HepG2 (cell line): ENCODE data around the gene NPB. TPM values are rescaled to one million over a fixed set of nuclear protein-coding genes. Genes with fewer than 3 reads are reported as not detected.

Source experiments
- DNMT1 ChIP-seq: sonication (generic); formaldehyde crosslinking; IDR thresholded peaks from 2 replicates; pipeline ENCODE4 v1.5.1; 2020; ENCODE audit warnings: mild to moderate bottlenecking, missing genetic modification reagents
- EZH2 ChIP-seq: conservative IDR thresholded peaks from 2 replicates; pipeline ENCODE4 v1.6.1; 2012; ENCODE audit warnings: mild to moderate bottlenecking, low read depth, low read length, moderate library complexity
- FIP1L1 ChIP-seq: fragments of 200-400 bp; formaldehyde crosslinking; IDR thresholded peaks from 2 replicates; pipeline ENCODE4 v1.6.1; 2018; ENCODE audit warnings: low read depth, mild to moderate bottlenecking, low read length, moderate library complexity, borderline replicate concordance; ENCODE audit not compliant: insufficient read depth
- FOXO1 ChIP-seq: sonication (generic); formaldehyde crosslinking; IDR thresholded peaks from 2 replicates; pipeline ENCODE4 v1.4.0; 2020; ENCODE audit warnings: missing genetic modification reagents
- HNRNPUL1 ChIP-seq: fragments of 200-400 bp; formaldehyde crosslinking; IDR thresholded peaks from 2 replicates; pipeline ENCODE4 v1.6.1; 2017; ENCODE audit warnings: low read depth, mild to moderate bottlenecking, low read length, moderate library complexity
- ISL2 ChIP-seq: sonication (generic); formaldehyde crosslinking; IDR thresholded peaks from 2 replicates; pipeline ENCODE4 v1.5.0; 2020; ENCODE audit warnings: missing genetic modification reagents
- MTA3 ChIP-seq: sonication (generic); formaldehyde crosslinking; IDR thresholded peaks from 2 replicates; pipeline ENCODE4 v1.4.0; 2020; ENCODE audit warnings: missing genetic modification reagents
- PHB2 ChIP-seq: fragments of 450-650 bp; IDR thresholded peaks from 2 replicates; pipeline ENCODE4 v1.6.1; 2018; ENCODE audit not compliant: partially characterized antibody
- POLR2A ChIP-seq, 2 experiments: IDR thresholded peaks; 2 replicates each; pipeline ENCODE4 v1.6.1; 2011; ENCODE audit warnings: low read depth in 2 of 2, low read length in 2 of 2, mild to moderate bottlenecking in 1 of 2, moderate library complexity in 1 of 2; ENCODE audit not compliant: insufficient read depth in 1 of 2
- RBAK ChIP-seq: sonication (generic); formaldehyde crosslinking; IDR thresholded peaks from 2 replicates; pipeline ENCODE4 v1.5.1; 2020; ENCODE audit warnings: mild to moderate bottlenecking, missing genetic modification reagents
- RBFOX2 ChIP-seq: fragments of 200-400 bp; formaldehyde crosslinking; IDR thresholded peaks from 2 replicates; pipeline ENCODE4 v1.6.1; 2017; ENCODE audit warnings: low read depth, mild to moderate bottlenecking, low read length
- SATB2 ChIP-seq: sonication (generic); formaldehyde crosslinking; IDR thresholded peaks from 2 replicates; pipeline ENCODE4 v1.5.0; 2020; ENCODE audit warnings: missing genetic modification reagents
- SKI ChIP-seq: fragments of 450-650 bp; IDR thresholded peaks from one replicate; pipeline ENCODE4 v1.6.1; 2018; ENCODE audit warnings: mild to moderate bottlenecking; ENCODE audit not compliant: partially characterized antibody
- SRSF9 ChIP-seq: fragments of 200-400 bp; formaldehyde crosslinking; IDR thresholded peaks from 2 replicates; pipeline ENCODE4 v1.6.1; 2018; ENCODE audit warnings: borderline replicate concordance, mild to moderate bottlenecking, low read depth, low read length; ENCODE audit not compliant: insufficient read depth, poor library complexity, severe bottlenecking
- TMF1 ChIP-seq: sonication (generic); formaldehyde crosslinking; IDR thresholded peaks from 2 replicates; pipeline ENCODE4 v1.8.1; 2022; ENCODE audit warnings: low read depth, missing genetic modification reagents
- ZFP62 ChIP-seq: sonication (generic); formaldehyde crosslinking; IDR thresholded peaks from 2 replicates; pipeline ENCODE4 v1.4.0; 2020; ENCODE audit warnings: missing genetic modification reagents
- ZNF333 ChIP-seq: sonication (generic); formaldehyde crosslinking; IDR thresholded peaks from 2 replicates; pipeline ENCODE4 v1.4.0; 2020; ENCODE audit warnings: mild to moderate bottlenecking, missing genetic modification reagents, borderline replicate concordance
- ZNF562 ChIP-seq: sonication (generic); formaldehyde crosslinking; IDR thresholded peaks from 2 replicates; pipeline ENCODE4 v1.8.0; 2022; ENCODE audit warnings: missing genetic modification reagents, borderline replicate concordance
- ZNF629 ChIP-seq: sonication (generic); formaldehyde crosslinking; conservative IDR thresholded peaks from 2 replicates; pipeline ENCODE4 v1.5.0; 2020; ENCODE audit warnings: missing genetic modification reagents
- ZNF768 ChIP-seq: sonication (generic); formaldehyde crosslinking; IDR thresholded peaks from 2 replicates; pipeline ENCODE4 v1.4.0; 2020; ENCODE audit warnings: missing genetic modification reagents
- polyA plus RNA-seq, 8 experiments: library from polyadenylated mRNA; depleted of rRNA in 3 of 8; stranded (reverse) in 7 of 8; unstranded in 1 of 8; fragments of >200 nt; fragmentation: Illumina TruSeq in 4 of 8; extraction: Trizol in 4 of 8; gene quantifications; 2 replicates each; pipeline versions ENCODE4 v1.2.1 to v1.2.3, GENCODE V29; 2011 to 2016; ENCODE audit warnings: low read depth in 4 of 8, missing spikeins in 1 of 8, mixed read lengths in 1 of 8; ENCODE audit not compliant: insufficient read depth in 1 of 8
- total RNA-seq, 5 experiments: library from RNA; depleted of rRNA; stranded (reverse); fragments of >200 nt; fragmentation: Illumina TruSeq; extraction: Trizol; gene quantifications; 2 replicates each; pipeline ENCODE4 v1.2.3, GENCODE V29; 2016; ENCODE audit warnings: low read depth in 1 of 5
- TF ChIP-seq, protein P1 (sequence below): sonication (generic); formaldehyde crosslinking; IDR thresholded peaks from 2 replicates; pipeline ENCODE4 v1.4.0; 2020; ENCODE audit warnings: missing genetic modification reagents; ENCODE audit errors: not compliant biosample characterization
- TF ChIP-seq, protein P2 (sequence below): sonication (generic); formaldehyde crosslinking; conservative IDR thresholded peaks from 2 replicates; pipeline ENCODE4 v1.4.0; 2020; ENCODE audit warnings: missing genetic modification reagents
- TF ChIP-seq, protein P3 (sequence below): sonication (generic); formaldehyde crosslinking; IDR thresholded peaks from 2 replicates; pipeline ENCODE4 v1.4.0; 2020; ENCODE audit warnings: mild to moderate bottlenecking, missing genetic modification reagents
- TF ChIP-seq, protein P4 (sequence below): sonication (generic); formaldehyde crosslinking; IDR thresholded peaks from 2 replicates; pipeline ENCODE4 v1.8.1; 2023; ENCODE audit warnings: mild to moderate bottlenecking, missing genetic modification reagents

NPB gene
- total and polyA plus RNA-seq, 2 of the 13 experiments (the other 11 are each of a cell fraction or from before 2014, with no cell fraction given) = 0.11 to 0.93 TPM

DNA sequence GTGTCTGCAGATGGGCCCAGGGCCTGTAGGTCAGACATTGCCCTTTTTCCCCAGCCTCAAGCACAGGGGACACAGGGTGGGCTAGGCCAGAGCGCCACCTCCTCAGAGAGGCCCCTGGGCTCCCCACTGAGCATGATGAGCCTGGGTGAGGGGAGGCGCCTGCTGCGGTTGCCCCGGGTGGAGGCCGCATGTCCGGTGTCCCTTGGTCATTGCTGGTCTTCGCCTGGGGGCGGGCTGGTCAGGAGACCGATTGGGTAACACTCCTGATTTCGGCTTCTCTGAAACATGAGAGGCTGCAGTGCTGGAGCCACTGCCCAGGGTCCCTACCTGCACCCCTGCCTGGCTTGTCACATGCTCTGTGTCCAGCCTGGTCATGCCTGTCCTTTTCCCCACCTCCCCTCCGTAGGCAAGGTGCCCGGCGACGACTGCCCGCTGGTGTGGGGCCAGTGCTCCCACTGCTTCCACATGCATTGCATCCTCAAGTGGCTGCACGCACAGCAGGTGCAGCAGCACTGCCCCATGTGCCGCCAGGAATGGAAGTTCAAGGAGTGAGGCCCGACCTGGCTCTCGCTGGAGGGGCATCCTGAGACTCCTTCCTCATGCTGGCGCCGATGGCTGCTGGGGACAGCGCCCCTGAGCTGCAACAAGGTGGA lies 2.4 kb upstream of the NPB start (continued):
- TF ChIP-seq RBAK (CRISPR knock-in tag) = no peak
- TF ChIP-seq ZNF562 = 0 out of 2 replicates have a peak, but pooled peaks have one; percentile 12
- no peak for TF ChIP-seq EZH2
- TF ChIP-seq HNRNPUL1 = no peak
- no peak for TF ChIP-seq SRSF9
- peak; percentile 18; the same call in 1 of the 2 replicates for TF ChIP-seq ZNF768 (CRISPR knock-in tag)
- TF ChIP-seq, protein P1, sequence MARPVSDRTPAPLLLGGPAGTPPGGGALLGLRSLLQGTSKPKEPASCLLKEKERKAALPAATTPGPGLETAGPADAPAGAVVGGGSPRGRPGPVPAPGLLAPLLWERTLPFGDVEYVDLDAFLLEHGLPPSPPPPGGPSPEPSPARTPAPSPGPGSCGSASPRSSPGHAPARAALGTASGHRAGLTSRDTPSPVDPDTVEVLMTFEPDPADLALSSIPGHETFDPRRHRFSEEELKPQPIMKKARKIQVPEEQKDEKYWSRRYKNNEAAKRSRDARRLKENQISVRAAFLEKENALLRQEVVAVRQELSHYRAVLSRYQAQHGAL (CRISPR knock-in tag) = no peak
- TF ChIP-seq TMF1 (CRISPR knock-in tag) = no peak
- TF ChIP-seq SATB2 (CRISPR knock-in tag) = no peak
- TF ChIP-seq POLR2A (IDR thresholded peaks at IDR 0.05; ENCODE audit: insufficient read depth in 1 of 2, low read depth in 2 of 2, low read length in 2 of 2) = peak in 1 of 2 experiments; percentile 18; a peak in 1 of 4 replicates
- TF ChIP-seq DNMT1 = no peak
- no peak for TF ChIP-seq ZFP62 (CRISPR knock-in tag)
- TF ChIP-seq, protein P2, sequence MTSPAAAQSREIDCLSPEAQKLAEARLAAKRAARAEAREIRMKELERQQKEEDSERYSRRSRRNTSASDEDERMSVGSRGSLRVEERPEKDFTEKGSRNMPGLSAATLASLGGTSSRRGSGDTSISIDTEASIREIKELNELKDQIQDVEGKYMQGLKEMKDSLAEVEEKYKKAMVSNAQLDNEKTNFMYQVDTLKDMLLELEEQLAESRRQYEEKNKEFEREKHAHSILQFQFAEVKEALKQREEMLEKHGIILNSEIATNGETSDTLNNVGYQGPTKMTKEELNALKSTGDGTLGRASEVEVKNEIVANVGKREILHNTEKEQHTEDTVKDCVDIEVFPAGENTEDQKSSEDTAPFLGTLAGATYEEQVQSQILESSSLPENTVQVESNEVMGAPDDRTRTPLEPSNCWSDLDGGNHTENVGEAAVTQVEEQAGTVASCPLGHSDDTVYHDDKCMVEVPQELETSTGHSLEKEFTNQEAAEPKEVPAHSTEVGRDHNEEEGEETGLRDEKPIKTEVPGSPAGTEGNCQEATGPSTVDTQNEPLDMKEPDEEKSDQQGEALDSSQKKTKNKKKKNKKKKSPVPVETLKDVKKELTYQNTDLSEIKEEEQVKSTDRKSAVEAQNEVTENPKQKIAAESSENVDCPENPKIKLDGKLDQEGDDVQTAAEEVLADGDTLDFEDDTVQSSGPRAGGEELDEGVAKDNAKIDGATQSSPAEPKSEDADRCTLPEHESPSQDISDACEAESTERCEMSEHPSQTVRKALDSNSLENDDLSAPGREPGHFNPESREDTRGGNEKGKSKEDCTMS (CRISPR knock-in tag) = no peak
- TF ChIP-seq MTA3 (CRISPR knock-in tag) = no peak
- TF ChIP-seq ZNF333 (CRISPR knock-in tag) = no peak; the same call in 1 of the 2 replicates
- TF ChIP-seq ZNF629 (CRISPR knock-in tag) = no peak
- no peak for TF ChIP-seq SKI
- TF ChIP-seq FIP1L1 = no peak
- no peak for TF ChIP-seq FOXO1 (CRISPR knock-in tag)
- TF ChIP-seq PHB2 = no peak
- TF ChIP-seq RBFOX2 = peak; percentile 56
- TF ChIP-seq, protein P3, sequence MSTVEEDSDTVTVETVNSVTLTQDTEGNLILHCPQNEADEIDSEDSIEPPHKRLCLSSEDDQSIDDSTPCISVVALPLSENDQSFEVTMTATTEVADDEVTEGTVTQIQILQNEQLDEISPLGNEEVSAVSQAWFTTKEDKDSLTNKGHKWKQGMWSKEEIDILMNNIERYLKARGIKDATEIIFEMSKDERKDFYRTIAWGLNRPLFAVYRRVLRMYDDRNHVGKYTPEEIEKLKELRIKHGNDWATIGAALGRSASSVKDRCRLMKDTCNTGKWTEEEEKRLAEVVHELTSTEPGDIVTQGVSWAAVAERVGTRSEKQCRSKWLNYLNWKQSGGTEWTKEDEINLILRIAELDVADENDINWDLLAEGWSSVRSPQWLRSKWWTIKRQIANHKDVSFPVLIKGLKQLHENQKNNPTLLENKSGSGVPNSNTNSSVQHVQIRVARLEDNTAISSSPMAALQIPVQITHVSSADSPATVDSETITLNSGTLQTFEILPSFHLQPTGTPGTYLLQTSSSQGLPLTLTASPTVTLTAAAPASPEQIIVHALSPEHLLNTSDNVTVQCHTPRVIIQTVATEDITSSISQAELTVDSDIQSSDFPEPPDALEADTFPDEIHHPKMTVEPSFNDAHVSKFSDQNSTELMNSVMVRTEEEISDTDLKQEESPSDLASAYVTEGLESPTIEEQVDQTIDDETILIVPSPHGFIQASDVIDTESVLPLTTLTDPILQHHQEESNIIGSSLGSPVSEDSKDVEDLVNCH (CRISPR knock-in tag) = no peak
- TF ChIP-seq ISL2 (CRISPR knock-in tag) = no peak
- TF ChIP-seq, protein P4, sequence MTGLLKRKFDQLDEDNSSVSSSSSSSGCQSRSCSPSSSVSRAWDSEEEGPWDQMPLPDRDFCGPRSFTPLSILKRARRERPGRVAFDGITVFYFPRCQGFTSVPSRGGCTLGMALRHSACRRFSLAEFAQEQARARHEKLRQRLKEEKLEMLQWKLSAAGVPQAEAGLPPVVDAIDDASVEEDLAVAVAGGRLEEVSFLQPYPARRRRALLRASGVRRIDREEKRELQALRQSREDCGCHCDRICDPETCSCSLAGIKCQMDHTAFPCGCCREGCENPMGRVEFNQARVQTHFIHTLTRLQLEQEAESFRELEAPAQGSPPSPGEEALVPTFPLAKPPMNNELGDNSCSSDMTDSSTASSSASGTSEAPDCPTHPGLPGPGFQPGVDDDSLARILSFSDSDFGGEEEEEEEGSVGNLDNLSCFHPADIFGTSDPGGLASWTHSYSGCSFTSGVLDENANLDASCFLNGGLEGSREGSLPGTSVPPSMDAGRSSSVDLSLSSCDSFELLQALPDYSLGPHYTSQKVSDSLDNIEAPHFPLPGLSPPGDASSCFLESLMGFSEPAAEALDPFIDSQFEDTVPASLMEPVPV (CRISPR knock-in tag) = no peak
